HG02885 (cell line): ENCODE data around the gene RFC3.

Experiments
- ATAC-seq: cut with Tn5 transposase; IDR thresholded peaks from one replicate; pipeline ENCODE4 v1.9.1; 2021; ENCODE audit warnings: mild to moderate bottlenecking; ENCODE audit not compliant: unreplicated experiment, poor library complexity

RFC3 gene

GRCh38 chr13:33862016-33862415 lies 44.1 kb downstream of the RFC3 start:
- no peak for ATAC-seq

GRCh38 chr13:33863188-33863789 lies 45.3 kb downstream of the RFC3 start:
- ATAC-seq, result no peak

GRCh38 chr13:33865945-33866344 lies 48.0 kb downstream of the RFC3 start:
- peak; percentile 93 for ATAC-seq

- no peak for ATAC-seq
Measured at GRCh38 chr13:33867472-33867871, 49.5 kb downstream of the RFC3 start.

- ATAC-seq, result no peak
Measured at GRCh38 chr13:33868343-33868994, 50.5 kb downstream of the RFC3 start.

GRCh38 chr13:33869005-33869404 lies 51.1 kb downstream of the RFC3 start:
- ATAC-seq, result no peak

GRCh38 chr13:33870046-33870668 lies 52.2 kb downstream of the RFC3 start:
- no peak for ATAC-seq

GRCh38 chr13:33871207-33872004 lies 53.5 kb downstream of the RFC3 start:
- no peak for ATAC-seq

- no peak for ATAC-seq
Measured at GRCh38 chr13:33872005-33872351, 54.0 kb downstream of the RFC3 start.

- no peak for ATAC-seq
Measured at GRCh38 chr13:33873251-33873908, 55.4 kb downstream of the RFC3 start.

- no peak for ATAC-seq
Measured at GRCh38 chr13:33874871-33875270, 56.9 kb downstream of the RFC3 start.

- no peak for ATAC-seq
Measured at GRCh38 chr13:33875618-33876401, 57.9 kb downstream of the RFC3 start.

GRCh38 chr13:33876716-33877394 lies 58.9 kb downstream of the RFC3 start:
- no peak for ATAC-seq

GRCh38 chr13:33879118-33879517 lies 61.2 kb downstream of the RFC3 start:
- ATAC-seq, result no peak

GRCh38 chr13:33882804-33883203 lies 64.9 kb downstream of the RFC3 start:
- no peak for ATAC-seq

- no peak for ATAC-seq
Measured at GRCh38 chr13:33884531-33885220, 66.7 kb downstream of the RFC3 start.
